H9 (cell line): ENCODE data around the gene FATE1. TPM values are rescaled to one million over a fixed set of nuclear protein-coding genes. Genes with fewer than 3 reads are reported as not detected.

Experiments used
- DNase-seq: peaks from one replicate; pipeline ENCODE4 v3.0.0-alpha.2; 2017
- H2AFZ ChIP-seq: one replicate; pipeline ENCODE4 v1.6.1; 2013; ENCODE audit warnings: mild to moderate bottlenecking, low read length, control low read depth, moderate library complexity
- H2AK5ac ChIP-seq: 2 replicates; pipeline ENCODE4 v1.6.1; 2013; ENCODE audit warnings: low read length, control low read depth, mixed read lengths; ENCODE audit not compliant: insufficient read length
- H2BK120ac ChIP-seq: one replicate; pipeline ENCODE4 v1.6.1; 2013; ENCODE audit warnings: low read depth, mild to moderate bottlenecking, low read length, control low read depth, inconsistent platforms; ENCODE audit not compliant: poor library complexity, severe bottlenecking
- H2BK12ac ChIP-seq: 2 replicates; pipeline ENCODE4 v1.6.1; 2013; ENCODE audit warnings: low read length, control low read depth, mixed read lengths, low read depth; ENCODE audit not compliant: insufficient read length
- H2BK15ac ChIP-seq: 2 replicates; pipeline ENCODE4 v1.6.1; 2013; ENCODE audit warnings: low read depth, low read length, control low read depth
- H2BK20ac ChIP-seq: one replicate; pipeline ENCODE4 v1.6.1; 2013; ENCODE audit warnings: low read depth, mild to moderate bottlenecking, low read length, control low read depth, inconsistent platforms; ENCODE audit not compliant: poor library complexity, severe bottlenecking
- H2BK5ac ChIP-seq: 2 replicates; pipeline ENCODE4 v1.6.1; 2013; ENCODE audit warnings: low read length, control low read depth, mixed read lengths; ENCODE audit not compliant: insufficient read length
- H3K14ac ChIP-seq: 2 replicates; pipeline ENCODE4 v1.6.1; 2013; ENCODE audit warnings: low read length, control low read depth; ENCODE audit not compliant: insufficient read depth
- H3K18ac ChIP-seq: 2 replicates; pipeline ENCODE4 v1.6.1; 2013; ENCODE audit warnings: low read depth, mild to moderate bottlenecking, mixed read lengths, low read length, control low read depth; ENCODE audit not compliant: insufficient read length
- H3K23ac ChIP-seq: 2 replicates; pipeline ENCODE4 v1.6.1; 2013; ENCODE audit warnings: low read length, control low read depth, mixed read lengths, low read depth; ENCODE audit not compliant: insufficient read length
- H3K23me2 ChIP-seq: 2 replicates; pipeline ENCODE4 v1.6.1; 2013; ENCODE audit warnings: low read depth, mild to moderate bottlenecking, mixed read lengths, low read length, control low read depth; ENCODE audit not compliant: insufficient read length, poor library complexity, severe bottlenecking
- H3K27ac ChIP-seq: 2 replicates; pipeline ENCODE4 v1.5.1; 2013; ENCODE audit warnings: low read length, control low read depth, mixed read lengths, low read depth; ENCODE audit not compliant: insufficient read length
- H3K27me3 ChIP-seq: 2 replicates; pipeline ENCODE4 v1.6.1; 2013; ENCODE audit warnings: low read length, control low read depth, inconsistent platforms; ENCODE audit not compliant: insufficient read depth
- H3K4ac ChIP-seq: 2 replicates; pipeline ENCODE4 v1.6.1; 2013; ENCODE audit warnings: low read depth, mild to moderate bottlenecking, control low read depth, inconsistent platforms, low read length, moderate library complexity
- H3K4me1 ChIP-seq: 2 replicates; pipeline ENCODE4 v1.6.1; 2013; ENCODE audit warnings: low read length, control low read depth, inconsistent platforms; ENCODE audit not compliant: insufficient read depth
- H3K4me2 ChIP-seq: 2 replicates; pipeline ENCODE4 v1.6.1; 2013; ENCODE audit warnings: low read length, control low read depth, mixed read lengths; ENCODE audit not compliant: insufficient read length, insufficient read depth
- H3K56ac ChIP-seq: 2 replicates; pipeline ENCODE4 v1.6.1; 2013; ENCODE audit warnings: low read depth, mild to moderate bottlenecking, mixed read lengths, low read length, control low read depth; ENCODE audit not compliant: insufficient read length
- H3K79me1 ChIP-seq: 2 replicates; pipeline ENCODE4 v1.6.1; 2013; ENCODE audit warnings: low read depth, mild to moderate bottlenecking, moderate library complexity, low read length, control low read depth, inconsistent platforms; ENCODE audit not compliant: insufficient read depth, poor library complexity, severe bottlenecking
- H3K79me2 ChIP-seq: 2 replicates; pipeline ENCODE4 v1.6.1; 2013; ENCODE audit warnings: low read length, control low read depth, inconsistent platforms; ENCODE audit not compliant: insufficient read depth
- H3K9ac ChIP-seq: 2 replicates; pipeline ENCODE4 v1.6.1; 2013; ENCODE audit warnings: low read length, control low read depth, mixed read lengths; ENCODE audit not compliant: insufficient read length; ENCODE audit errors: extremely low read depth
- H3K9me3 ChIP-seq: one replicate; pipeline ENCODE4 v1.6.1; 2013; ENCODE audit warnings: low read depth, low read length, inconsistent platforms; ENCODE audit not compliant: control insufficient read depth
- H3T11ph ChIP-seq: one replicate; pipeline ENCODE4 v1.6.1; 2013; ENCODE audit warnings: mild to moderate bottlenecking, low read length, control low read depth, inconsistent platforms
- H4K20me1 ChIP-seq: one replicate; pipeline ENCODE4 v1.6.1; 2013; ENCODE audit not compliant: control insufficient read depth, insufficient read length, insufficient read depth
- H4K5ac ChIP-seq: 2 replicates; pipeline ENCODE4 v1.6.1; 2013; ENCODE audit warnings: low read depth, mild to moderate bottlenecking, mixed read lengths, low read length, control low read depth; ENCODE audit not compliant: insufficient read length
- H4K8ac ChIP-seq: replicated peaks from 2 replicates; pipeline ENCODE4 v1.6.1; 2013; ENCODE audit warnings: low read length, control low read depth, mixed read lengths, low read depth; ENCODE audit not compliant: insufficient read length
- H4K91ac ChIP-seq: 2 replicates; pipeline ENCODE4 v1.6.1; 2013; ENCODE audit warnings: low read depth, mild to moderate bottlenecking, moderate library complexity, mixed read lengths, low read length, control low read depth; ENCODE audit not compliant: insufficient read length
- H3K27ac Mint-ChIP-seq, 3 experiments: 2 replicates in 2 of 3; 3 replicates in 1 of 3; pipeline ENCODE4 v1.8.0; 2020 to 2021; ENCODE audit warnings: mixed read lengths in 3 of 3, mild to moderate bottlenecking in 1 of 3, moderate library complexity in 1 of 3
- H3K27me3 Mint-ChIP-seq: 2 replicates; pipeline ENCODE4 v1.8.0; 2021; ENCODE audit warnings: low read depth, mild to moderate bottlenecking, moderate library complexity, mixed read lengths
- H3K36me3 Mint-ChIP-seq, 3 experiments: 2 replicates in 2 of 3; 3 replicates in 1 of 3; pipeline ENCODE4 v1.8.0; 2020 to 2021; ENCODE audit warnings: low read depth in 3 of 3, mixed read lengths in 3 of 3; ENCODE audit not compliant: insufficient read depth in 1 of 3
- H3K4me1 Mint-ChIP-seq, 2 experiments: 2 replicates each; pipeline ENCODE4 v1.8.0; 2020; ENCODE audit warnings: mixed read lengths in 2 of 2
- H3K4me3 Mint-ChIP-seq, 2 experiments: 2 replicates in 1 of 2; 3 replicates in 1 of 2; pipeline ENCODE4 v1.8.0; 2020 to 2021; ENCODE audit warnings: mild to moderate bottlenecking in 2 of 2, mixed read lengths in 2 of 2, moderate library complexity in 1 of 2
- H3K9me3 Mint-ChIP-seq, 2 experiments: 2 replicates in 1 of 2; 3 replicates in 1 of 2; pipeline ENCODE4 v1.8.0; 2020; ENCODE audit warnings: mild to moderate bottlenecking in 2 of 2, mixed read lengths in 2 of 2, moderate library complexity in 1 of 2
- WGBS: extraction: QIAGEN DNeasy Blood & Tissue Kit; methylation state at CpG from one replicate; pipeline ENCODE4 v1.1.7; 2013; ENCODE audit warnings: missing lambda C conversion rate, low lambda C conversion rate, mixed read lengths; ENCODE audit not compliant: insufficient read length; ENCODE audit errors: extremely low coverage; 5-methylcytosine and 5-hydroxymethylcytosine counted together
- total RNA-seq: library from RNA; stranded (reverse); gene quantifications from 2 replicates; pipeline ENCODE4 v1.2.1, GENCODE V29; 2021
- TF ChIP-seq, protein P1 (sequence below): fragments of 200-600 bp; sonication (generic); conservative IDR thresholded peaks from 3 replicates; pipeline ENCODE4 v1.8.0; 2021; ENCODE audit warnings: antibody characterized with exemption, mild to moderate bottlenecking

Gene FATE1
- total RNA-seq, 1 experiment from 2014 or later, result not detected

- no peak overlapping the region for H3K27ac ChIP-seq
- H3K4me1 ChIP-seq, result no peaks in the 10 kb centered on the region
- H3K9ac ChIP-seq, result no peak overlapping the region
- H4K91ac ChIP-seq, result no peak overlapping the region
- no peak overlapping the region for H3K18ac ChIP-seq
- no peak overlapping the region for H2BK12ac ChIP-seq
- no peak overlapping the region for H3K4ac ChIP-seq
- no peak overlapping the region for H2BK120ac ChIP-seq
- no peak overlapping the region for H4K5ac ChIP-seq
- H3K56ac ChIP-seq, result no peak overlapping the region
- H2AFZ ChIP-seq, result no peak overlapping the region
- no peak overlapping the region for H3K14ac ChIP-seq
- H3T11ph ChIP-seq, result no peak overlapping the region
- no peaks in the 10 kb centered on the region for H3K79me2 ChIP-seq
- peaks cover 6 to 12% (median 10%) of the 10 kb centered on the region in 3 experiments; a peak in 5 of 7 replicates for H3K36me3 Mint-ChIP-seq
- TF ChIP-seq, protein P1, sequence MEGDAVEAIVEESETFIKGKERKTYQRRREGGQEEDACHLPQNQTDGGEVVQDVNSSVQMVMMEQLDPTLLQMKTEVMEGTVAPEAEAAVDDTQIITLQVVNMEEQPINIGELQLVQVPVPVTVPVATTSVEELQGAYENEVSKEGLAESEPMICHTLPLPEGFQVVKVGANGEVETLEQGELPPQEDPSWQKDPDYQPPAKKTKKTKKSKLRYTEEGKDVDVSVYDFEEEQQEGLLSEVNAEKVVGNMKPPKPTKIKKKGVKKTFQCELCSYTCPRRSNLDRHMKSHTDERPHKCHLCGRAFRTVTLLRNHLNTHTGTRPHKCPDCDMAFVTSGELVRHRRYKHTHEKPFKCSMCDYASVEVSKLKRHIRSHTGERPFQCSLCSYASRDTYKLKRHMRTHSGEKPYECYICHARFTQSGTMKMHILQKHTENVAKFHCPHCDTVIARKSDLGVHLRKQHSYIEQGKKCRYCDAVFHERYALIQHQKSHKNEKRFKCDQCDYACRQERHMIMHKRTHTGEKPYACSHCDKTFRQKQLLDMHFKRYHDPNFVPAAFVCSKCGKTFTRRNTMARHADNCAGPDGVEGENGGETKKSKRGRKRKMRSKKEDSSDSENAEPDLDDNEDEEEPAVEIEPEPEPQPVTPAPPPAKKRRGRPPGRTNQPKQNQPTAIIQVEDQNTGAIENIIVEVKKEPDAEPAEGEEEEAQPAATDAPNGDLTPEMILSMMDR, result no peak
- no peaks in the 10 kb centered on the region for H3K4me1 Mint-ChIP-seq
- H4K20me1 ChIP-seq, result no peaks in the 10 kb centered on the region
- no peaks in the 10 kb centered on the region for H3K79me1 ChIP-seq
- H2BK5ac ChIP-seq, result no peak overlapping the region
- no peaks in the 10 kb centered on the region; the same call in 1 of the 2 replicates for H3K27me3 ChIP-seq
- H3K27ac Mint-ChIP-seq, result no peak overlapping the region
- no peak overlapping the region for H2AK5ac ChIP-seq
- peaks cover 32% of the 10 kb centered on the region for H3K27me3 Mint-ChIP-seq
- H4K8ac ChIP-seq, result no peak overlapping the region
- no peaks in the 10 kb centered on the region for H3K23me2 ChIP-seq
- peaks cover 79% of the 10 kb centered on the region for H3K9me3 ChIP-seq
- H3K4me3 Mint-ChIP-seq, result no peak overlapping the region
- WGBS, result no CpG with 5 or more reads among the region's 6 CpGs
- H2BK20ac ChIP-seq, result no peak overlapping the region
- no peak overlapping the region for H2BK15ac ChIP-seq
- H3K23ac ChIP-seq, result no peak overlapping the region
- no peak overlapping the region for H3K4me2 ChIP-seq
- DNase-seq, result no peak
- peaks cover 77 to 84% of the 10 kb centered on the region in 2 experiments for H3K9me3 Mint-ChIP-seq
Measured at GRCh38 chrX:151736685-151737084, 20.9 kb downstream of the FATE1 start.
